Peyer's patch (tissue), 4 donors: Measurements from ENCODE around the gene TECPR2. TPM values are rescaled to one million over a fixed set of nuclear protein-coding genes. Genes with fewer than 3 reads are reported as not detected.

Experiments used
- DNase-seq, 3 donors: peaks; one replicate each; pipeline ENCODE4 v3.0.0-alpha.2; 2017 to 2019
- H3K27ac ChIP-seq, 4 donors: fragments of 200-600 bp; sonication (generic); one replicate each; pipeline ENCODE4 v1.5.1; 2016 to 2019
- H3K27me3 ChIP-seq, 2 donors: fragments of 200-600 bp; sonication (generic); one replicate each; pipeline ENCODE4 v1.5.1; 2019
- H3K36me3 ChIP-seq, 3 donors: fragments of 200-600 bp; sonication (generic); one replicate each; pipeline ENCODE4 v1.5.1; 2016 to 2019
- H3K4me1 ChIP-seq, 4 donors: fragments of 200-600 bp; sonication (generic); one replicate each; pipeline ENCODE4 v1.5.1; 2016 to 2019
- H3K4me3 ChIP-seq, 4 donors: fragments of 200-600 bp; sonication (generic); 1 replicate in 3 of 4; 2 replicates in 1 of 4; pipeline ENCODE4 v1.5.1; 2016 to 2019; ENCODE audit warnings: mild to moderate bottlenecking in 1 of 4
- H3K9me3 ChIP-seq, 4 donors: fragments of 200-600 bp; sonication (generic); one replicate each; pipeline ENCODE4 v1.5.1; 2016 to 2019; ENCODE audit warnings: mild to moderate bottlenecking in 1 of 4
- POLR2A ChIP-seq, 2 donors: fragments of 450-650 bp; IDR thresholded peaks; one replicate each; pipeline ENCODE4 v1.5.1; 2017; ENCODE audit warnings: antibody characterized with exemption in 2 of 2, mild to moderate bottlenecking in 2 of 2, moderate library complexity in 2 of 2
- total RNA-seq, 4 donors: library from RNA; depleted of rRNA; stranded (reverse); fragments of >200 nt; gene quantifications; one replicate each; pipeline ENCODE4 v1.1.0, GENCODE V29; 2016
- TF ChIP-seq, protein P1 (sequence below), 6 experiments: fragments of 450-650 bp in 4 of 6; fragments of 200-600 bp in 2 of 6; sonication (generic) in 1 of 6; IDR thresholded peaks; one replicate each; pipeline ENCODE4 v1.5.1; 2017 to 2019; ENCODE audit warnings: antibody characterized with exemption in 6 of 6, mild to moderate bottlenecking in 3 of 6, moderate library complexity in 1 of 6

TECPR2 gene
- total RNA-seq, 4 donors from 2014 or later: 21.5 to 45.3 (median 22.4) TPM

DNA sequence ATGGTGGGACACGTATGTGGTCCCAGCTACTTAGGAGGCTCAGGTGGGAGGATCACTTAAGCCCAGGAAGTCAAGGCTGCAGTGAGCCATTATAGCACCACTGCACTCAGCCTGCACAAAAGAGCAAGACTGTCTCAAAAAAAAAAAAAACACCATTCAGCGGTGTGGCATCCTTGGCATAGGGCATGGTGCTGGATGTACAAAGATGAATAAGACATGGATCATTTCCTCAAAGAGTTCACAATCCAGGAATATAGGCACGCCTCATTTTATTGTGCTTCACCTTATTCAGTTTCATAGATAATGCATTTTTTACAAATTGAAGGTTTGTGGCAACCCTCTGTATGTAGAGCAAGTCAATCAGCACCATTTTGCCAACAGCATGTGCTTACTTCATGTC is 6.5 kb upstream of the TECPR2 start:
- H3K27me3 ChIP-seq: no peaks in the 10 kb centered on the region
- no peak for DNase-seq
- no peak overlapping the region for H3K27ac ChIP-seq
- TF ChIP-seq POLR2A (IDR thresholded peaks at IDR 0.05): no peak
- no peaks in the 10 kb centered on the region for H3K9me3 ChIP-seq
- H3K4me3 ChIP-seq: no peak overlapping the region
- H3K36me3 ChIP-seq: peaks cover 0 to 73% (median 0%) of the 10 kb centered on the region in 3 donors
- no peaks in the 10 kb centered on the region for H3K4me1 ChIP-seq

DNA sequence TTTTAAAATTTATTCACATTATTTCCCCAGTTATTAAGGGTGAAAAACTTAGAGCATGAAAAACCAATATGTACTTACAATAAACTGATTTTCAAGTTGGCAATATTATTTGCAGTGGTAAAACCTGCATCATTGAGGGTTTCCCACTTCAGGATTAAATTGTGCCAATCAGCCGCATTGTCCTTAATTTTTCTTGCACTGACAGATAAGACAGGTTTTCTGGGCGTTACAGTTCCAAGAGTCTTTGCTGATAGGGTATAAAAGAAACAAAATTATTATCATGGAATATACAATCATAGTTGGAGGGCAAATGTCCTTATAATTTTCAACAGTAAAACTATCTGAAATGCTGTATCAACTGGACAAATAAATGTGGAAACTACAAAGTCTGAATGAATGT is 3.4 kb upstream of the TECPR2 start:
- no peaks in the 10 kb centered on the region for H3K9me3 ChIP-seq
- H3K4me3 ChIP-seq: no peak overlapping the region
- no peaks in the 10 kb centered on the region for H3K27me3 ChIP-seq
- no peak overlapping the region for H3K27ac ChIP-seq
- no peak for DNase-seq
- H3K36me3 ChIP-seq: peaks cover 0 to 44% (median 0%) of the 10 kb centered on the region in 3 donors
- H3K4me1 ChIP-seq: peaks cover 0 to 17% (median 5%) of the 10 kb centered on the region in 4 donors
- TF ChIP-seq, protein P1, sequence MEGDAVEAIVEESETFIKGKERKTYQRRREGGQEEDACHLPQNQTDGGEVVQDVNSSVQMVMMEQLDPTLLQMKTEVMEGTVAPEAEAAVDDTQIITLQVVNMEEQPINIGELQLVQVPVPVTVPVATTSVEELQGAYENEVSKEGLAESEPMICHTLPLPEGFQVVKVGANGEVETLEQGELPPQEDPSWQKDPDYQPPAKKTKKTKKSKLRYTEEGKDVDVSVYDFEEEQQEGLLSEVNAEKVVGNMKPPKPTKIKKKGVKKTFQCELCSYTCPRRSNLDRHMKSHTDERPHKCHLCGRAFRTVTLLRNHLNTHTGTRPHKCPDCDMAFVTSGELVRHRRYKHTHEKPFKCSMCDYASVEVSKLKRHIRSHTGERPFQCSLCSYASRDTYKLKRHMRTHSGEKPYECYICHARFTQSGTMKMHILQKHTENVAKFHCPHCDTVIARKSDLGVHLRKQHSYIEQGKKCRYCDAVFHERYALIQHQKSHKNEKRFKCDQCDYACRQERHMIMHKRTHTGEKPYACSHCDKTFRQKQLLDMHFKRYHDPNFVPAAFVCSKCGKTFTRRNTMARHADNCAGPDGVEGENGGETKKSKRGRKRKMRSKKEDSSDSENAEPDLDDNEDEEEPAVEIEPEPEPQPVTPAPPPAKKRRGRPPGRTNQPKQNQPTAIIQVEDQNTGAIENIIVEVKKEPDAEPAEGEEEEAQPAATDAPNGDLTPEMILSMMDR (IDR thresholded peaks at IDR 0.05): no peak
- TF ChIP-seq POLR2A (IDR thresholded peaks at IDR 0.05): no peak

DNA sequence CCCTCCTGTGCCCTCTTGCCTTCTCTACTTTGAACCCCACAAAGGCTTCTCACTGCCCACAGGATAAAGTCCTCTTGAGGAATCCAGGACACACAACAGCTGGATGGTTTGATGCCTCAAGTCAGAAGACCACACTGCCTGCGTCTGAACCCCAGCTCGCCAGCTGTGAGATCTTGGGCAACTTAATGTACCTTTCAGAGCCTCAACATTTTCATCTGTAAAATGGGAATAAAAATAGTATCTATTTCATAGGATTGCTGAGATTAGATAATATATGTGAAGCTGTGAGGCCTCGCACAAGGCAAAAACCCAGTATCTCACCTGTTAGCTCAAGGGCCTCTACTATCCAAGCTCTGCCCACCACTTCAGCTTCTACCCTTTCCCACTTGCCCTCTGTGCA is 2.4 kb upstream of the TECPR2 start:
- TF ChIP-seq POLR2A (IDR thresholded peaks at IDR 0.05): no peak
- TF ChIP-seq, protein P1 (IDR thresholded peaks at IDR 0.05): no peak
- DNase-seq: no peak
- Histone ChIP-seq H3K27ac (no peak overlapping the region), H3K9me3 (no peaks in the 10 kb centered on the region), H3K4me3 (no peak overlapping the region), H3K27me3 (no peaks in the 10 kb centered on the region), H3K4me1 (peaks cover 0 to 17% (median 5%) of the 10 kb centered on the region in 4 donors), H3K36me3 (peaks cover 0 to 34% (median 0%) of the 10 kb centered on the region in 3 donors)

DNA sequence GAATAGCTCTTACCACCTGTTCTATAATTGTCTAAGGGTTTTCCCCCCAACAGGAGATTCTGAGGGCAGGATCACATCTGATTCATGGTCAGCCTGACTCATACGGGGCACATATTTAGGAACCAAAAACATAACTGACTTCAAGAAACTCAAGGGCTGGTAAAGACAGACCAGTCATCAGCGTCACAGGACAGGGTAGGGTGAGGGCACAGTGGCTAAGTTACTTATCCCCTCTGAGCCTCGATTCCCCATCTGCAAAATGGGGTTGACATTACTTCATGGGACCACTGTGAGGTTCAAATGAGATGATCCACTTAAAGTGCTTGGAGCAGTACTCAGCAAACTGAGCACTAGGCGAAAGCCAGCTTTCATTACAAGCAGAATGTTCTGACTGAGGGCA is 657 bp upstream of the TECPR2 start:
- Histone ChIP-seq H3K9me3 (no peaks in the 10 kb centered on the region), H3K4me3 (peak overlapping the region; percentile 64 to 90 (median 82)), H3K36me3 (peaks cover 0 to 18% (median 0%) of the 10 kb centered on the region in 3 donors), H3K27ac (peak overlapping the region; percentile 83 to 90 (median 88)), H3K27me3 (no peaks in the 10 kb centered on the region), H3K4me1 (peaks cover 0 to 17% (median 5%) of the 10 kb centered on the region in 4 donors)
- no peak for TF ChIP-seq POLR2A (IDR thresholded peaks at IDR 0.05)
- no peak for DNase-seq

DNA sequence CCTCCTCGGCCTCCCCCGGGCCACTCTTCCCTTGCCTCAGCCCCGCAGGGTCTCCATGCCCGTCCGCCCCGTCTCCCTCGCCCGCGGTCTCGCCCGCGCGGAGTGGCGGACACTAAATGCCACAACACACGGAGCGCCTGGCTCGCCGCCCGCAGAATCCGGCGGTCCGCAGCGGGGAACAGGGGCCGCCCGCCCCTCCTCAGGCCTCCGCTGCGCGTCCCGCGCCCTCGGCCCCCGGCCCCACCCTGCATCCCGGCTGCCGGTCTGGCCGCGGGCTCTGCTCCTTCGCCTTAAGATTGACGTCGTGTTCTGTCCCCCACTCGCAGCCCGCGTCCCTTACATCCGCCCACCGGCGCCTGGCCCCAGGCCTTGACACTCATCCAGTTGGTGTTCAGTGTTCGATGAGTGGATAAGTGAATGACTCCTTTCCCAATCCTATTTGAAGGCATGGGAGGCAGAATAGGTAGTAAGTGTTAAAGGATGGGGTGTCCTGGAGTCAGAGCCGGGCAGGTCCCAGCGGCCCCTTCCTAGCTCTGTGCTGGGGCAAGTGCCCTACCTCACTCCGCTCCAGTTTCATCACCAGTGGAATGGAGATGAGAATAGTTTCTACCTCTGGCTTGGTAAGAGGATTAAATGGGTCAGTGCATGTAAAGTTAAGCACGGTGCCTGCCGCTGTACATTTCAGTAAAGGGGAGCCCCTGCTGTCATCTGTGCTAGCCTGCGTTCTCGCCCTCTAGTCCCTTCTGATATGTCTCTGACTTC is 622 bp downstream of the TECPR2 start:
- no peaks in the 10 kb centered on the region for H3K9me3 ChIP-seq
- peak in 2 of 3 donors; percentile 32 to 62 for DNase-seq

DNA sequence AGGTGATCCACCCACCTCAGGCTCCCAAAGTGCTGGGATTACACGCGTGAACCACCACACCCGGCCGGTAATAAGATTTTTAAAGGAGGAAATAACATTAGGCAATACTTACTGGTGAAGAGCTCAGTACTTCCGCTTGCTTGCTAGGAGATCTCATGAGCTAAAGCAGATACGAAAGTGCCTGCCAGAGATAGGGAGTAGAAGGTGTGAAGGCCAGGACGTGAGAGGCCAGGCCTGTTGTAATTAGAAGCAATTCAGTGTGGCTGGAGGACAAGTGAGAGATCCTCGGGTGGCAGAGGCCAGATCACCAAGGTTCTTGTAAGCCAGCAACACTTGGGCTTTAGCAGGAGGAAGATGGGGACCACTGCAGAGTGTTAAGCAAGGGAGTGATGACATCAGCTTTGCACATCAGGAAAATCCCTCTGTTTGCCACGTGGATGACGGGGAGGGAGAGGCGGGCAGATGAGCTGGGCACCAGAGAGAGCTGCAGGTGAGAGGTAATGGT is 7.6 kb downstream of the TECPR2 start:
- H3K27me3 ChIP-seq: no peaks in the 10 kb centered on the region
- no peak for DNase-seq

More for the DNA sequence above, 622 bp downstream of the TECPR2 start:
- peaks cover 0 to 6% (median 0%) of the 10 kb centered on the region in 3 donors for H3K36me3 ChIP-seq
- TF ChIP-seq, protein P1 (IDR thresholded peaks at IDR 0.05): no peak
- no peak for TF ChIP-seq POLR2A (IDR thresholded peaks at IDR 0.05)
- H3K4me1 ChIP-seq: peaks cover 0 to 17% (median 5%) of the 10 kb centered on the region in 4 donors
- peak overlapping the region; percentile 64 to 90 (median 82) for H3K4me3 ChIP-seq
- H3K27ac ChIP-seq: peak overlapping the region; percentile 83 to 90 (median 88)
- no peaks in the 10 kb centered on the region for H3K27me3 ChIP-seq

More for the DNA sequence above, 7.6 kb downstream of the TECPR2 start:
- Histone ChIP-seq H3K4me1 (no peaks in the 10 kb centered on the region), H3K4me3 (no peak overlapping the region), H3K9me3 (no peaks in the 10 kb centered on the region), H3K36me3 (no peaks in the 10 kb centered on the region), H3K27ac (peak overlapping the region in 1 of 4 donors; percentile 1)
- TF ChIP-seq POLR2A (IDR thresholded peaks at IDR 0.05): no peak
- TF ChIP-seq, protein P1 (IDR thresholded peaks at IDR 0.05): no peak
